Fibroblast of skin of right biceps (primary cell): ENCODE data around the gene CACNA1I.
A peak's percentile ranks its signal among the peaks of the same experiment; 100 is the strongest.

ENCODE experiments used
- DNase-seq: peaks from one replicate; pipeline ENCODE4 v3.0.0-alpha.2; 2013

The CACNA1I gene

GRCh38 chr22:39627865-39628562, 57.5 kb downstream of the CACNA1I start:
- DNase-seq: no peak

GRCh38 chr22:39628563-39629080, 58.1 kb downstream of the CACNA1I start:
- DNase-seq: no peak

- DNase-seq: no peak
Measured at GRCh38 chr22:39629851-39630250, 59.3 kb downstream of the CACNA1I start.

- no peak for DNase-seq
Measured at GRCh38 chr22:39630721-39631120, 60.2 kb downstream of the CACNA1I start.

- no peak for DNase-seq
Measured at GRCh38 chr22:39631381-39632286, 61.1 kb downstream of the CACNA1I start.

- DNase-seq: peak; percentile 93
Measured at GRCh38 chr22:39634530-39635405, 64.2 kb downstream of the CACNA1I start.

- peak; percentile 28 for DNase-seq
Measured at GRCh38 chr22:39635719-39636118, 65.2 kb downstream of the CACNA1I start.

GRCh38 chr22:39638958-39639357, 68.4 kb downstream of the CACNA1I start:
- DNase-seq: no peak

GRCh38 chr22:39641660-39642310, 71.2 kb downstream of the CACNA1I start:
- no peak for DNase-seq

- peak; percentile 18 for DNase-seq
Measured at GRCh38 chr22:39643311-39644083, 72.9 kb downstream of the CACNA1I start.

GRCh38 chr22:39645532-39645931, 75.0 kb downstream of the CACNA1I start:
- no peak for DNase-seq

GRCh38 chr22:39646398-39647063, 76.0 kb downstream of the CACNA1I start:
- no peak for DNase-seq

GRCh38 chr22:39647836-39648629, 77.5 kb downstream of the CACNA1I start:
- no peak for DNase-seq

- no peak for DNase-seq
Measured at GRCh38 chr22:39648630-39648950, 78.0 kb downstream of the CACNA1I start.

GRCh38 chr22:39649500-39650089, 79.0 kb downstream of the CACNA1I start:
- DNase-seq: no peak

- no peak for DNase-seq
Measured at GRCh38 chr22:39651053-39651996, 80.8 kb downstream of the CACNA1I start.

GRCh38 chr22:39652990-39653786, 82.6 kb downstream of the CACNA1I start:
- no peak for DNase-seq

GRCh38 chr22:39653787-39654077, 83.2 kb downstream of the CACNA1I start:
- no peak for DNase-seq
